Liver (tissue), 9 donors: ENCODE data around the gene ASPDH. TPM values are rescaled to one million over a fixed set of nuclear protein-coding genes. Genes with fewer than 3 reads are reported as not detected.

ENCODE experiments used
- DNase-seq: peaks from one replicate; pipeline ENCODE4 v3.0.0-alpha.2; 2017; ENCODE audit warnings: low spot score
- H3K27ac ChIP-seq, 2 donors: one replicate each; pipeline ENCODE4 v1.7.0; 2013; ENCODE audit warnings: inconsistent platforms in 2 of 2, low read length in 2 of 2, control low read depth in 1 of 2, low read depth in 1 of 2, mild to moderate bottlenecking in 1 of 2
- H3K27me3 ChIP-seq, 4 donors: one replicate each; pipeline versions ENCODE4 v1.6.1 to v1.7.0; 2013; ENCODE audit warnings: low read length in 3 of 4, inconsistent platforms in 1 of 4, mild to moderate bottlenecking in 1 of 4, moderate library complexity in 1 of 4; ENCODE audit not compliant: control insufficient read depth in 4 of 4, insufficient read depth in 4 of 4
- H3K36me3 ChIP-seq, 4 donors: one replicate each; pipeline versions ENCODE4 v1.6.1 to v1.7.0; 2013; ENCODE audit warnings: low read length in 3 of 4, mild to moderate bottlenecking in 3 of 4, low read depth in 1 of 4, moderate library complexity in 1 of 4; ENCODE audit not compliant: control insufficient read depth in 4 of 4, insufficient read depth in 3 of 4
- H3K4me1 ChIP-seq, 4 donors: one replicate each; pipeline versions ENCODE4 v1.6.1 to v1.7.0; 2013; ENCODE audit warnings: low read length in 3 of 4, mild to moderate bottlenecking in 3 of 4, moderate library complexity in 1 of 4; ENCODE audit not compliant: control insufficient read depth in 4 of 4, insufficient read depth in 4 of 4
- H3K4me3 ChIP-seq, 3 donors: one replicate each; pipeline versions ENCODE4 v1.6.1 to v1.7.0; 2013; ENCODE audit warnings: low read length in 3 of 3, control low read depth in 1 of 3, low read depth in 1 of 3, mild to moderate bottlenecking in 1 of 3
- H3K9ac ChIP-seq, 2 donors: one replicate each; pipeline ENCODE4 v1.7.0; 2013; ENCODE audit warnings: low read length in 2 of 2, mild to moderate bottlenecking in 2 of 2, moderate library complexity in 2 of 2, control low read depth in 1 of 2, low read depth in 1 of 2
- H3K9me3 ChIP-seq, 4 donors: one replicate each; pipeline versions ENCODE4 v1.6.1 to v1.7.0; 2013; ENCODE audit warnings: low read length in 3 of 4; ENCODE audit not compliant: control insufficient read depth in 4 of 4
- ATF3 ChIP-seq: IDR thresholded peaks from 2 replicates; pipeline ENCODE4 v1.6.1; 2016; ENCODE audit warnings: antibody characterized with exemption
- CTCF ChIP-seq: fragments of 150-350 bp; IDR thresholded peaks from 2 replicates; pipeline ENCODE4 v1.5.1; 2017; ENCODE audit warnings: improper control_type of control experiment, low read depth, low read length; ENCODE audit not compliant: missing input control
- EGR1 ChIP-seq, 2 donors: IDR thresholded peaks; 2 replicates each; pipeline ENCODE4 v1.6.1; 2016 to 2018; ENCODE audit warnings: antibody characterized with exemption in 2 of 2, low read depth in 2 of 2
- FOXA1 ChIP-seq: IDR thresholded peaks from 2 replicates; pipeline ENCODE4 v1.6.1; 2016; ENCODE audit warnings: antibody characterized with exemption
- FOXA2 ChIP-seq: IDR thresholded peaks from 2 replicates; pipeline ENCODE4 v1.6.1; 2016; ENCODE audit warnings: antibody characterized with exemption
- GABPA ChIP-seq, 2 donors: IDR thresholded peaks in 1 of 2; conservative IDR thresholded peaks in 1 of 2; 2 replicates each; pipeline ENCODE4 v1.6.1; 2016; ENCODE audit warnings: antibody characterized with exemption in 2 of 2, mild to moderate bottlenecking in 1 of 2, moderate library complexity in 1 of 2
- HNF4A ChIP-seq, 2 donors: conservative IDR thresholded peaks; 2 replicates each; pipeline ENCODE4 v1.6.1; 2016; ENCODE audit warnings: antibody characterized with exemption in 2 of 2, mild to moderate bottlenecking in 2 of 2
- HNF4G ChIP-seq: IDR thresholded peaks from 2 replicates; pipeline ENCODE4 v1.6.1; 2016; ENCODE audit warnings: antibody characterized with exemption
- JUND ChIP-seq, 2 donors: IDR thresholded peaks; 2 replicates each; pipeline ENCODE4 v1.6.1; 2016; ENCODE audit warnings: antibody characterized with exemption in 2 of 2
- MAX ChIP-seq: IDR thresholded peaks from 2 replicates; pipeline ENCODE4 v1.6.1; 2016; ENCODE audit warnings: antibody characterized with exemption
- NR2F2 ChIP-seq: IDR thresholded peaks from 2 replicates; pipeline ENCODE4 v1.6.1; 2016; ENCODE audit warnings: antibody characterized with exemption
- RAD21 ChIP-seq, 2 donors: IDR thresholded peaks; 2 replicates each; pipeline ENCODE4 v1.6.1; 2016; ENCODE audit warnings: antibody characterized with exemption in 2 of 2, mild to moderate bottlenecking in 2 of 2
- REST ChIP-seq: IDR thresholded peaks from 2 replicates; pipeline ENCODE4 v1.6.1; 2016; ENCODE audit warnings: antibody characterized with exemption, mild to moderate bottlenecking
- RXRA ChIP-seq, 2 donors: IDR thresholded peaks; 2 replicates each; pipeline ENCODE4 v1.6.1; 2017 to 2018; ENCODE audit warnings: antibody characterized with exemption in 2 of 2, mild to moderate bottlenecking in 1 of 2
- SP1 ChIP-seq: IDR thresholded peaks from 2 replicates; pipeline ENCODE4 v1.6.1; 2018; ENCODE audit warnings: antibody characterized with exemption, mild to moderate bottlenecking
- TAF1 ChIP-seq: conservative IDR thresholded peaks from 2 replicates; pipeline ENCODE4 v1.6.1; 2016; ENCODE audit warnings: antibody characterized with exemption, mild to moderate bottlenecking
- YY1 ChIP-seq: IDR thresholded peaks from 2 replicates; pipeline ENCODE4 v1.6.1; 2016; ENCODE audit warnings: antibody characterized with exemption, mild to moderate bottlenecking
- ZBTB33 ChIP-seq: IDR thresholded peaks from 2 replicates; pipeline ENCODE4 v1.6.1; 2016; ENCODE audit warnings: antibody characterized with exemption
- WGBS: extraction: QIAGEN DNeasy Blood & Tissue Kit; methylation state at CpG from one replicate; pipeline ENCODE4 v1.1.7; 2013; 5-methylcytosine and 5-hydroxymethylcytosine counted together
- polyA plus RNA-seq, 2 donors: library from polyadenylated mRNA; stranded (reverse) in 1 of 2; unstranded in 1 of 2; fragments of 200-250 nt in 1 of 2; fragments of >200 nt in 1 of 2; fragmentation: Nextera tagmentation in 1 of 2; extraction: Ambion mirVana in 1 of 2; gene quantifications; one replicate each; pipeline versions ENCODE4 v1.2.1 to v1.2.3, GENCODE V29; 2013 to 2015
- total RNA-seq, 2 donors: library from RNA; depleted of rRNA; stranded (reverse); fragments of >200 nt; gene quantifications; one replicate each; pipeline ENCODE4 v1.2.3, GENCODE V29; 2014
- donor health status: healthy.
- donor health status: healthy.
- donor health status: healthy.
- donor health status: healthy.
- donor health status: healthy.

ASPDH gene
- total and polyA plus RNA-seq, 4 donors, result 7.3 to 82.0 (median 37.1) TPM

GRCh38 chr19:50547385-50548190 lies 33.9 kb upstream of the ASPDH start:
- H3K9me3 ChIP-seq, result no peaks in the 10 kb centered on the region
- H3K36me3 ChIP-seq, result no peaks in the 10 kb centered on the region
- no peak overlapping the region for H3K4me3 ChIP-seq
- peaks cover 0 to 5% (median 0%) of the 10 kb centered on the region in 4 donors for H3K4me1 ChIP-seq
- H3K9ac ChIP-seq, result no peak overlapping the region
- TF ChIP-seq JUND (IDR thresholded peaks at IDR 0.05) (no peak), CTCF (peak; percentile 13), RAD21 (IDR thresholded peaks at IDR 0.05) (peak in 1 of 2 donors; percentile 27)
- 50% methylated on average over 18 of the region's 18 CpGs for WGBS
- H3K27me3 ChIP-seq, result peaks cover 0 to 8% (median 0%) of the 10 kb centered on the region in 4 donors
- DNase-seq, result no peak
- no peak overlapping the region for H3K27ac ChIP-seq

- Histone ChIP-seq H3K4me3 (no peak overlapping the region), H3K36me3 (no peaks in the 10 kb centered on the region), H3K27me3 (peaks cover 0 to 8% (median 0%) of the 10 kb centered on the region in 4 donors), H3K9me3 (no peaks in the 10 kb centered on the region), H3K4me1 (peaks cover 0 to 5% (median 0%) of the 10 kb centered on the region in 4 donors), H3K27ac (no peak overlapping the region), H3K9ac (no peak overlapping the region)
- WGBS, result 68% methylated on average over 29 of the region's 29 CpGs
- no peak for DNase-seq
- TF ChIP-seq EGR1 (IDR thresholded peaks at IDR 0.05; ENCODE audit: low read depth in 2 of 2), result no peak
- no peak for TF ChIP-seq FOXA2
- TF ChIP-seq YY1, result no peak
- no peak for TF ChIP-seq NR2F2
- TF ChIP-seq RAD21 (IDR thresholded peaks at IDR 0.05), result no peak
- no peak for TF ChIP-seq CTCF
- TF ChIP-seq REST, result no peak
- no peak for TF ChIP-seq JUND (IDR thresholded peaks at IDR 0.05)
- TF ChIP-seq ZBTB33, result no peak
- no peak for TF ChIP-seq MAX
- no peak for TF ChIP-seq RXRA (IDR thresholded peaks at IDR 0.05)
- no peak for TF ChIP-seq GABPA (IDR thresholded peaks at IDR 0.05 in 1 of 2, conservative IDR thresholded peaks at IDR 0.05 in 1 of 2)
- TF ChIP-seq HNF4G, result no peak
- TF ChIP-seq HNF4A (conservative IDR thresholded peaks at IDR 0.05), result no peak
- TF ChIP-seq FOXA1, result no peak
- no peak for TF ChIP-seq ATF3
- no peak for TF ChIP-seq SP1
- TF ChIP-seq TAF1, result no peak
Measured at GRCh38 chr19:50546527-50547221, 33.0 kb upstream of the ASPDH start.
